GM23338 (cell line): ENCODE measurements around the gene VGLL4. TPM values are rescaled to one million over a fixed set of nuclear protein-coding genes. Genes with fewer than 3 reads are reported as not detected.
A peak's percentile ranks its signal among the peaks of the same experiment; 100 is the strongest.

Source experiments
- ATAC-seq: fragments of 200-7000 bp; cut with Tn5 transposase; 3 replicates; pipeline ENCODE4 v1.9.1; 2020
- DNase-seq: peaks from one replicate; pipeline ENCODE4 v3.0.0-alpha.2; 2015; ENCODE audit warnings: low spot score
- H2AFZ ChIP-seq: fragments of 200-600 bp; sonication (generic); 2 replicates; pipeline ENCODE4 v1.8.0; 2016; ENCODE audit warnings: antibody characterized with exemption, mild to moderate bottlenecking, moderate library complexity
- H3F3A ChIP-seq: fragments of 200-600 bp; sonication (generic); replicated peaks from 2 replicates; pipeline ENCODE4 v1.8.0; 2017; ENCODE audit warnings: antibody characterized with exemption, mixed run types, low read depth
- H3K27ac ChIP-seq: fragments of 200-600 bp; sonication (generic); 2 replicates; pipeline ENCODE4 v1.6.1; 2016; ENCODE audit warnings: low read depth
- H3K27me3 ChIP-seq: fragments of 200-600 bp; sonication (generic); 2 replicates; pipeline ENCODE4 v1.8.0; 2016; ENCODE audit warnings: mild to moderate bottlenecking, mixed run types, moderate library complexity; ENCODE audit not compliant: insufficient read depth
- H3K36me3 ChIP-seq: fragments of 200-600 bp; sonication (generic); 2 replicates; pipeline ENCODE4 v1.8.0; 2016; ENCODE audit warnings: mild to moderate bottlenecking; ENCODE audit not compliant: insufficient read depth
- H3K4me1 ChIP-seq: fragments of 200-600 bp; sonication (generic); 2 replicates; pipeline ENCODE4 v1.8.0; 2016; ENCODE audit warnings: mild to moderate bottlenecking, moderate library complexity; ENCODE audit not compliant: insufficient read depth
- H3K4me2 ChIP-seq: fragments of 200-600 bp; sonication (generic); 2 replicates; pipeline ENCODE4 v1.7.1; 2017; ENCODE audit warnings: mixed run types
- H3K4me3 ChIP-seq: fragments of 200-600 bp; sonication (generic); 2 replicates; pipeline ENCODE4 v1.6.1; 2016; ENCODE audit warnings: mixed run types
- H3K79me2 ChIP-seq: fragments of 200-600 bp; sonication (generic); replicated peaks from 2 replicates; pipeline ENCODE4 v1.8.0; 2017; ENCODE audit warnings: mild to moderate bottlenecking; ENCODE audit not compliant: insufficient read depth
- H3K9me2 ChIP-seq: fragments of 200-600 bp; sonication (generic); 2 replicates; pipeline ENCODE4 v1.8.0; 2017; ENCODE audit not compliant: insufficient read depth
- H4K20me1 ChIP-seq: fragments of 200-600 bp; sonication (generic); replicated peaks from 2 replicates; pipeline ENCODE4 v1.8.0; 2017; ENCODE audit warnings: mild to moderate bottlenecking; ENCODE audit not compliant: insufficient read depth
- H3K27ac Mint-ChIP-seq: 2 replicates; pipeline ENCODE4 v1.8.0; 2020; ENCODE audit warnings: inconsistent platforms, mild to moderate bottlenecking, moderate library complexity, mixed read lengths
- H3K27me3 Mint-ChIP-seq: 3 replicates; pipeline ENCODE4 v1.8.0; 2022; ENCODE audit warnings: low read depth, mild to moderate bottlenecking, moderate library complexity, mixed read lengths, inconsistent platforms; ENCODE audit not compliant: insufficient read depth, poor library complexity
- H3K36me3 Mint-ChIP-seq: 3 replicates; pipeline ENCODE4 v1.8.0; 2021; ENCODE audit warnings: low read depth, mild to moderate bottlenecking, inconsistent platforms, moderate library complexity, mixed read lengths
- H3K4me1 Mint-ChIP-seq: 3 replicates; pipeline ENCODE4 v1.8.0; 2020; ENCODE audit warnings: mild to moderate bottlenecking, inconsistent platforms, mixed read lengths
- H3K4me3 Mint-ChIP-seq: 3 replicates; pipeline ENCODE4 v1.8.0; 2021; ENCODE audit warnings: moderate library complexity, mild to moderate bottlenecking, inconsistent platforms, mixed read lengths
- H3K9me3 Mint-ChIP-seq: 3 replicates; pipeline ENCODE4 v1.8.0; 2020; ENCODE audit warnings: moderate library complexity, mild to moderate bottlenecking, inconsistent platforms, mixed read lengths
- CREB1 ChIP-seq: fragments of 250-450 bp; sonication (Bioruptor Pico); IDR thresholded peaks from 2 replicates; pipeline ENCODE4 v1.5.0; 2020; ENCODE audit warnings: low read depth, mild to moderate bottlenecking, moderate library complexity
- EZH2 ChIP-seq: fragments of 200-600 bp; sonication (generic); IDR thresholded peaks from one replicate; pipeline ENCODE4 v1.8.0; 2017; ENCODE audit warnings: antibody characterized with exemption, mild to moderate bottlenecking, low read depth; ENCODE audit not compliant: unreplicated experiment
- EZH2phosphoT487 ChIP-seq: fragments of 200-600 bp; sonication (generic); IDR thresholded peaks from one replicate; pipeline ENCODE4 v1.8.1; 2018; ENCODE audit warnings: antibody characterized with exemption; ENCODE audit not compliant: unreplicated experiment
- JUNB ChIP-seq: IDR thresholded peaks from one replicate; pipeline ENCODE4 v1.6.1; 2016; ENCODE audit warnings: antibody characterized with exemption; ENCODE audit not compliant: unreplicated experiment
- NANOG ChIP-seq: IDR thresholded peaks from 2 replicates; pipeline ENCODE4 v1.6.1; 2016; ENCODE audit warnings: antibody characterized with exemption, borderline replicate concordance
- POLR2AphosphoS5 ChIP-seq: IDR thresholded peaks from 2 replicates; pipeline ENCODE4 v1.6.1; 2016; ENCODE audit warnings: antibody characterized with exemption, low read depth
- ZNF114 ChIP-seq: fragments of 250-450 bp; sonication (Bioruptor Pico); IDR thresholded peaks from 2 replicates; pipeline ENCODE4 v1.5.0; 2020; ENCODE audit warnings: mild to moderate bottlenecking, moderate library complexity
- ZNF331 ChIP-seq: fragments of 250-450 bp; sonication (Bioruptor Pico); IDR thresholded peaks from 2 replicates; pipeline ENCODE4 v1.5.0; 2020; ENCODE audit warnings: low read depth, mild to moderate bottlenecking, moderate library complexity
- polyA plus RNA-seq: library from polyadenylated mRNA; unstranded; fragments of >200 nt; fragmentation: Nextera tagmentation; extraction: Ambion mirVana; gene quantifications from 2 replicates; pipeline ENCODE4 v1.2.1, GENCODE V29; 2016
- total RNA-seq: library from RNA; depleted of rRNA; stranded (reverse); fragments of >200 nt; shearing (Covaris generic); gene quantifications from 2 replicates; pipeline ENCODE4 v1.2.3, GENCODE V29; 2014
- TF ChIP-seq, protein P1 (sequence below): IDR thresholded peaks from one replicate; pipeline ENCODE4 v1.6.1; 2018; ENCODE audit warnings: antibody characterized with exemption; ENCODE audit not compliant: unreplicated experiment
- TF ChIP-seq, protein P2 (sequence below): IDR thresholded peaks from 2 replicates; pipeline ENCODE4 v1.6.1; 2016; ENCODE audit warnings: antibody characterized with exemption
- TF ChIP-seq, protein P3 (sequence below), 2 experiments: fragments of 200-600 bp in 1 of 2; sonication (generic) in 1 of 2; conservative IDR thresholded peaks; 2 replicates each; pipeline versions ENCODE4 v1.5.1 to v1.6.1; 2016 to 2017; ENCODE audit warnings: antibody characterized with exemption in 2 of 2, low read depth in 2 of 2, mild to moderate bottlenecking in 2 of 2, moderate library complexity in 1 of 2

VGLL4 gene
- total and polyA plus RNA-seq, 2 experiments from 2014 or later: 20.8 to 45.9 TPM

DNA sequence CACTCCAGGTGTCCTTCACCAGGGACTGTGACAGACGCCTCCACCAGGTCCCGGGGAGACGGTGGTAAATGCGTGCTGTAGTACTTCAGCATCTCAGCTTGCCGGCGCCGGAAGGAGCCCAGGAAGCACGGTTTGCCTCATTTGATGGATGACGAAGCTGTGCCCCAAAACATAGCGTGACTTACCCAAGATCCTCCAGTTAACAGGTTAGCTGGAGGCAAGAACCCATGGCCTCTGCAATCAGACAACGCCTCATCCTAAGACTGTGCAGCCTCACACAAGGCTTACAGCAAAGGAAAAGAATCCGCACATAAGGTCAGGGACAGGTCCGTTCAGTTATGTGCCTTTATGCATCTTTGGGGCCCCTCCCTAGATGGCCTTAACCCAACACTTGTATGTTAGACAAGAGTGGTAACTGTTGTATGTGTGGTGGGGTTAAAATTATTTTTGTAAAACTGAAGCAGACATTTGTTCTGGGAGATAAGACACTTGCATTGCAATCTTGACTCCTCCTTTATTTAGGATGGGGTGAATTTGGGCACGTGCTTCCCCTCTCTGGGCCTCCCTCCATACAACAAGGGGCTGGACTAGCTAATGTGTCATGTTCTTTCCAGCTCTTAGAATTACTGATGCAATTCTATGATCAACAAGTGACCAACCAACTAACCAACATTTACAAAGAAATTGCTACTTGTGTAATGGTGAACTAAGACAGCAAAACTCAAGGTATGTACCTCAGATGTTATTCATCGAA lies 39.4 kb downstream of the VGLL4 start (continued):
- TF ChIP-seq, protein P1, sequence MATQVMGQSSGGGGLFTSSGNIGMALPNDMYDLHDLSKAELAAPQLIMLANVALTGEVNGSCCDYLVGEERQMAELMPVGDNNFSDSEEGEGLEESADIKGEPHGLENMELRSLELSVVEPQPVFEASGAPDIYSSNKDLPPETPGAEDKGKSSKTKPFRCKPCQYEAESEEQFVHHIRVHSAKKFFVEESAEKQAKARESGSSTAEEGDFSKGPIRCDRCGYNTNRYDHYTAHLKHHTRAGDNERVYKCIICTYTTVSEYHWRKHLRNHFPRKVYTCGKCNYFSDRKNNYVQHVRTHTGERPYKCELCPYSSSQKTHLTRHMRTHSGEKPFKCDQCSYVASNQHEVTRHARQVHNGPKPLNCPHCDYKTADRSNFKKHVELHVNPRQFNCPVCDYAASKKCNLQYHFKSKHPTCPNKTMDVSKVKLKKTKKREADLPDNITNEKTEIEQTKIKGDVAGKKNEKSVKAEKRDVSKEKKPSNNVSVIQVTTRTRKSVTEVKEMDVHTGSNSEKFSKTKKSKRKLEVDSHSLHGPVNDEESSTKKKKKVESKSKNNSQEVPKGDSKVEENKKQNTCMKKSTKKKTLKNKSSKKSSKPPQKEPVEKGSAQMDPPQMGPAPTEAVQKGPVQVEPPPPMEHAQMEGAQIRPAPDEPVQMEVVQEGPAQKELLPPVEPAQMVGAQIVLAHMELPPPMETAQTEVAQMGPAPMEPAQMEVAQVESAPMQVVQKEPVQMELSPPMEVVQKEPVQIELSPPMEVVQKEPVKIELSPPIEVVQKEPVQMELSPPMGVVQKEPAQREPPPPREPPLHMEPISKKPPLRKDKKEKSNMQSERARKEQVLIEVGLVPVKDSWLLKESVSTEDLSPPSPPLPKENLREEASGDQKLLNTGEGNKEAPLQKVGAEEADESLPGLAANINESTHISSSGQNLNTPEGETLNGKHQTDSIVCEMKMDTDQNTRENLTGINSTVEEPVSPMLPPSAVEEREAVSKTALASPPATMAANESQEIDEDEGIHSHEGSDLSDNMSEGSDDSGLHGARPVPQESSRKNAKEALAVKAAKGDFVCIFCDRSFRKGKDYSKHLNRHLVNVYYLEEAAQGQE: no peak
- TF ChIP-seq ZNF331 (CRISPR knock-in tag) (no peak), POLR2AphosphoS5 (no peak), ZNF114 (CRISPR knock-in tag) (no peak), EZH2 (no peak), NANOG (no peak), JUNB (no peak)

DNA sequence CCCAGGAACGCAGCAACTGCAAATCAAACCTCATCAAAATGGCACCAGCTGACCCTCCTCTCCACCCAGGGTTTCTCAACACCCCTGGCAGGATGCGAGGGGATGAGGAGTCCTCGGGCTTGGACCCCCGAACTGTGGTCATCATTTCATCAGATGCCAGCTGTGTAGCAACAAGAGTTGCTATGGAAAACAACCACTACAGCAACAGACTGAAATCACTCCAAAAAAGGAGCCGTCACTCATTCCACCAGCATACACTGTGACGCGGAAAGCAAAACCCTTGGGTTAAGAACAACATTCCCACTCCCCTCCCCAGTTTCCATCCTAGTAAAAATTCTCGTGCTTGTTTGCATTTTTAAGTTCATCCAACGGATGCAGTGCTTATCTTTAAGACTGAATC lies 40.1 kb downstream of the VGLL4 start:
- Histone ChIP-seq H3F3A (no peaks in the 10 kb centered on the region), H3K36me3 (no peaks in the 10 kb centered on the region; the same call in 1 of the 2 replicates), H3K4me2 (no peak overlapping the region; the same call in 1 of the 2 replicates), H3K27ac (0 out of 2 replicates have a peak overlapping the region, but pooled peaks have one; percentile 28), H3K79me2 (peaks cover 76% of the 10 kb centered on the region), H2AFZ (no peak overlapping the region), H3K4me1 (peaks cover 51% of the 10 kb centered on the region), H3K27me3 (no peaks in the 10 kb centered on the region), H4K20me1 (peaks cover 11% of the 10 kb centered on the region; the same call in 1 of the 2 replicates), H3K4me3 (no peak overlapping the region), H3K9me2 (no peaks in the 10 kb centered on the region)
- ATAC-seq (no peak), DNase-seq (no peak)
- peaks cover 78% of the 10 kb centered on the region for H3K4me1 Mint-ChIP-seq
- H3K4me3 Mint-ChIP-seq: no peak overlapping the region; the same call in 2 of the 3 replicates
- peak overlapping the region; percentile 49 for H3K27ac Mint-ChIP-seq
- no peak for TF ChIP-seq POLR2AphosphoS5
- no peak for TF ChIP-seq NANOG
- no peak for TF ChIP-seq ZNF331 (CRISPR knock-in tag)
- TF ChIP-seq EZH2phosphoT487: no peak
- no peak for TF ChIP-seq ZNF114 (CRISPR knock-in tag)
- TF ChIP-seq EZH2: no peak
- TF ChIP-seq JUNB: no peak
- TF ChIP-seq, protein P2, sequence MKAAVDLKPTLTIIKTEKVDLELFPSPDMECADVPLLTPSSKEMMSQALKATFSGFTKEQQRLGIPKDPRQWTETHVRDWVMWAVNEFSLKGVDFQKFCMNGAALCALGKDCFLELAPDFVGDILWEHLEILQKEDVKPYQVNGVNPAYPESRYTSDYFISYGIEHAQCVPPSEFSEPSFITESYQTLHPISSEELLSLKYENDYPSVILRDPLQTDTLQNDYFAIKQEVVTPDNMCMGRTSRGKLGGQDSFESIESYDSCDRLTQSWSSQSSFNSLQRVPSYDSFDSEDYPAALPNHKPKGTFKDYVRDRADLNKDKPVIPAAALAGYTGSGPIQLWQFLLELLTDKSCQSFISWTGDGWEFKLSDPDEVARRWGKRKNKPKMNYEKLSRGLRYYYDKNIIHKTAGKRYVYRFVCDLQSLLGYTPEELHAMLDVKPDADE: no peak
- TF ChIP-seq, protein P1: no peak
- TF ChIP-seq, protein P3, sequence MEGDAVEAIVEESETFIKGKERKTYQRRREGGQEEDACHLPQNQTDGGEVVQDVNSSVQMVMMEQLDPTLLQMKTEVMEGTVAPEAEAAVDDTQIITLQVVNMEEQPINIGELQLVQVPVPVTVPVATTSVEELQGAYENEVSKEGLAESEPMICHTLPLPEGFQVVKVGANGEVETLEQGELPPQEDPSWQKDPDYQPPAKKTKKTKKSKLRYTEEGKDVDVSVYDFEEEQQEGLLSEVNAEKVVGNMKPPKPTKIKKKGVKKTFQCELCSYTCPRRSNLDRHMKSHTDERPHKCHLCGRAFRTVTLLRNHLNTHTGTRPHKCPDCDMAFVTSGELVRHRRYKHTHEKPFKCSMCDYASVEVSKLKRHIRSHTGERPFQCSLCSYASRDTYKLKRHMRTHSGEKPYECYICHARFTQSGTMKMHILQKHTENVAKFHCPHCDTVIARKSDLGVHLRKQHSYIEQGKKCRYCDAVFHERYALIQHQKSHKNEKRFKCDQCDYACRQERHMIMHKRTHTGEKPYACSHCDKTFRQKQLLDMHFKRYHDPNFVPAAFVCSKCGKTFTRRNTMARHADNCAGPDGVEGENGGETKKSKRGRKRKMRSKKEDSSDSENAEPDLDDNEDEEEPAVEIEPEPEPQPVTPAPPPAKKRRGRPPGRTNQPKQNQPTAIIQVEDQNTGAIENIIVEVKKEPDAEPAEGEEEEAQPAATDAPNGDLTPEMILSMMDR (conservative IDR thresholded peaks at IDR 0.05; ENCODE audit: low read depth in 2 of 2): no peak
- no peak for TF ChIP-seq CREB1 (CRISPR knock-in tag)
- H3K36me3 Mint-ChIP-seq: peaks cover 32% of the 10 kb centered on the region
- peaks cover 8% of the 10 kb centered on the region for H3K27me3 Mint-ChIP-seq
- H3K9me3 Mint-ChIP-seq: no peaks in the 10 kb centered on the region
